HEK293 (cell line): ENCODE measurements around the gene ZNF438.
"Not testable (repeated sequence)": the region's sequence is repeated elsewhere in the genome, so short reads cannot be mapped to it uniquely, and the experiment has no call there.

Experiments
- CTCF ChIA-PET: fragments of 350-600 bp; formaldehyde crosslinking; extraction: SDS; loops from one replicate; lab custom pipeline; 2021; ENCODE audit warnings: antibody characterized with exemption; lab: Yijun Ruan, JAX
- POLR2A ChIA-PET: fragments of 300-600 bp; formaldehyde crosslinking; extraction: SDS; loops from one replicate; lab custom pipeline; 2020; ENCODE audit warnings: antibody characterized with exemption, inconsistent platforms; lab: Yijun Ruan, JAX
- H3K27ac ChIP-seq: fragments of 200-500 bp; sonication (Bioruptor generic); 2 replicates; pipeline ENCODE4 v1.5.1; 2014; ENCODE audit warnings: low read depth, low read length, control low read depth, inconsistent platforms; ENCODE audit errors: extremely low read depth
- H3K36me3 ChIP-seq, 2 experiments: fragments of 200-500 bp in 1 of 2; sonication (Bioruptor generic) in 1 of 2; 1 replicate in 1 of 2; 2 replicates in 1 of 2; pipeline ENCODE4 v1.5.1; 2014 to 2017; ENCODE audit warnings: inconsistent platforms in 2 of 2, low read length in 2 of 2; ENCODE audit not compliant: control insufficient read depth in 2 of 2, insufficient read depth in 1 of 2
- H3K4me1 ChIP-seq: fragments of 200-500 bp; sonication (Bioruptor generic); 2 replicates; pipeline ENCODE4 v1.5.1; 2014; ENCODE audit warnings: mild to moderate bottlenecking, low read length, inconsistent platforms; ENCODE audit not compliant: control insufficient read depth, insufficient read depth
- H3K4me3 ChIP-seq: 2 replicates; pipeline ENCODE4 v1.5.1; 2011; ENCODE audit warnings: low read depth, mild to moderate bottlenecking, control low read depth, low read length, moderate library complexity
- H3K9me3 ChIP-seq: fragments of 200-500 bp; sonication (Bioruptor generic); 2 replicates; pipeline ENCODE4 v1.5.1; 2014; ENCODE audit warnings: low read depth, low read length, inconsistent platforms; ENCODE audit not compliant: control insufficient read depth, insufficient read depth
- GLIS1 ChIP-seq: fragments of 450-650 bp; formaldehyde crosslinking; IDR thresholded peaks from 2 replicates; pipeline ENCODE4 v1.5.1; 2016; ENCODE audit warnings: missing biosample characterization, missing genetic modification characterization
- HOXC10 ChIP-seq: sonication (generic); formaldehyde crosslinking; IDR thresholded peaks from 2 replicates; pipeline ENCODE4 v1.8.1; 2023; ENCODE audit warnings: mild to moderate bottlenecking, missing genetic modification reagents
- HOXD13 ChIP-seq: sonication (generic); formaldehyde crosslinking; IDR thresholded peaks from 2 replicates; pipeline ENCODE4 v1.8.0; 2022; ENCODE audit warnings: missing genetic modification reagents, borderline replicate concordance
- KLF16 ChIP-seq: fragments of 450-650 bp; formaldehyde crosslinking; IDR thresholded peaks from 2 replicates; pipeline ENCODE4 v1.5.1; 2017; ENCODE audit warnings: missing biosample characterization, missing genetic modification characterization
- PBX3 ChIP-seq: sonication (generic); formaldehyde crosslinking; IDR thresholded peaks from 2 replicates; pipeline ENCODE4 v1.8.1; 2022; ENCODE audit warnings: mild to moderate bottlenecking, moderate library complexity, missing genetic modification reagents
- SP2 ChIP-seq: fragments of 450-650 bp; formaldehyde crosslinking; IDR thresholded peaks from 2 replicates; pipeline ENCODE4 v1.5.1; 2016; ENCODE audit warnings: missing biosample characterization, missing genetic modification characterization
- TCF7L2 ChIP-seq: IDR thresholded peaks from 2 replicates; pipeline ENCODE4 v1.6.1; 2011; ENCODE audit warnings: low read depth, mild to moderate bottlenecking, inconsistent platforms, low read length, moderate library complexity, borderline replicate concordance
- YY1 ChIP-seq: fragments of 450-650 bp; formaldehyde crosslinking; IDR thresholded peaks from 2 replicates; pipeline ENCODE4 v1.5.1; 2018; ENCODE audit warnings: missing biosample characterization, missing genetic modification characterization
- YY2 ChIP-seq: fragments of 450-650 bp; formaldehyde crosslinking; IDR thresholded peaks from 2 replicates; pipeline ENCODE4 v1.5.1; 2016; ENCODE audit warnings: missing biosample characterization, missing genetic modification characterization
- ZBTB1 ChIP-seq: fragments of 450-650 bp; formaldehyde crosslinking; IDR thresholded peaks from 2 replicates; pipeline ENCODE4 v1.5.1; 2016; ENCODE audit warnings: missing biosample characterization, missing genetic modification characterization
- ZNF138 ChIP-seq: fragments of 450-650 bp; formaldehyde crosslinking; IDR thresholded peaks from 2 replicates; pipeline ENCODE4 v1.5.1; 2016; ENCODE audit warnings: missing biosample characterization, missing genetic modification characterization, borderline replicate concordance
- ZNF16 ChIP-seq: fragments of 450-650 bp; formaldehyde crosslinking; IDR thresholded peaks from 2 replicates; pipeline ENCODE4 v1.5.1; 2016; ENCODE audit warnings: low read depth, missing biosample characterization, missing genetic modification characterization
- ZNF19 ChIP-seq: fragments of 450-650 bp; formaldehyde crosslinking; IDR thresholded peaks from 2 replicates; pipeline ENCODE4; 2016; ENCODE audit warnings: missing biosample characterization, missing genetic modification characterization, low read depth
- ZNF366 ChIP-seq: fragments of 450-650 bp; formaldehyde crosslinking; conservative IDR thresholded peaks from 2 replicates; pipeline ENCODE4 v1.5.1; 2016; ENCODE audit warnings: missing biosample characterization, missing genetic modification characterization
- ZNF37A ChIP-seq: fragments of 450-650 bp; IDR thresholded peaks from 2 replicates; pipeline ENCODE4 v1.5.1; 2018; ENCODE audit warnings: missing biosample characterization, missing genetic modification characterization
- ZNF529 ChIP-seq: fragments of 450-650 bp; formaldehyde crosslinking; IDR thresholded peaks from 2 replicates; pipeline ENCODE4 v1.5.1; 2017; ENCODE audit warnings: missing genetic modification characterization, missing biosample characterization; ENCODE audit not compliant: insufficient replicate concordance
- ZNF560 ChIP-seq: fragments of 450-650 bp; formaldehyde crosslinking; IDR thresholded peaks from 2 replicates; pipeline ENCODE4 v1.5.1; 2017; ENCODE audit warnings: missing biosample characterization, missing genetic modification characterization, borderline replicate concordance
- ZNF561 ChIP-seq: fragments of 450-650 bp; IDR thresholded peaks from 2 replicates; pipeline ENCODE4 v1.5.1; 2018; ENCODE audit warnings: missing biosample characterization, missing genetic modification characterization, borderline replicate concordance
- ZNF585B ChIP-seq: fragments of 450-650 bp; formaldehyde crosslinking; IDR thresholded peaks from 2 replicates; pipeline ENCODE4 v1.5.1; 2016; ENCODE audit warnings: missing biosample characterization, missing genetic modification characterization
- ZNF623 ChIP-seq: fragments of 450-650 bp; formaldehyde crosslinking; IDR thresholded peaks from 2 replicates; pipeline ENCODE4 v1.5.1; 2016; ENCODE audit warnings: missing biosample characterization, missing genetic modification characterization
- ZNF692 ChIP-seq: fragments of 450-650 bp; formaldehyde crosslinking; IDR thresholded peaks from 2 replicates; pipeline ENCODE4 v1.5.1; 2016; ENCODE audit warnings: missing biosample characterization, missing genetic modification characterization
- ZNF785 ChIP-seq: fragments of 450-650 bp; formaldehyde crosslinking; IDR thresholded peaks from 2 replicates; pipeline ENCODE4 v1.5.1; 2016; ENCODE audit warnings: missing biosample characterization, missing genetic modification characterization
- ZSCAN16 ChIP-seq: fragments of 450-650 bp; formaldehyde crosslinking; IDR thresholded peaks from 2 replicates; pipeline ENCODE4 v1.5.1; 2016; ENCODE audit warnings: missing biosample characterization, missing genetic modification characterization
- ZSCAN30 ChIP-seq: fragments of 450-650 bp; IDR thresholded peaks from 2 replicates; pipeline ENCODE4 v1.5.1; 2018; ENCODE audit warnings: missing biosample characterization, mild to moderate bottlenecking, missing genetic modification characterization, moderate library complexity

ZNF438 gene

GRCh38 chr10:30962522-30962921 lies 69.1 kb downstream of the ZNF438 start (continued):
- no peak for TF ChIP-seq ZNF138
- no peak for TF ChIP-seq ZNF585B
- no peak for TF ChIP-seq HOXC10 (CRISPR knock-in tag)

- ChIA-PET POLR2A (no interaction called here), CTCF (no interaction called here)
- H3K9me3 ChIP-seq: no peaks in the 10 kb centered on the region
- no peak overlapping the region for H3K27ac ChIP-seq
- no peaks in the 10 kb centered on the region for H3K4me1 ChIP-seq
- H3K36me3 ChIP-seq: no peaks in the 10 kb centered on the region
- H3K4me3 ChIP-seq: no peak overlapping the region
- no peak for TF ChIP-seq ZNF529
- TF ChIP-seq ZNF366: no peak
- TF ChIP-seq ZBTB1 (tag by site-specific recombination): no peak
- no peak for TF ChIP-seq ZNF692
- TF ChIP-seq, all 188 proteins: peak for 0
These were observed 71.8 kb downstream of the ZNF438 start for GRCh38 chr10:30959836-30960210.

- H3K4me1 ChIP-seq, H3K36me3 ChIP-seq, H3K9me3 ChIP-seq, CTCF ChIA-PET, H3K27ac ChIP-seq, POLR2A ChIA-PET, H3K4me3 ChIP-seq: not testable (repeated sequence)
These were observed 82.4 kb downstream of the ZNF438 start for GRCh38 chr10:30949218-30949617.

GRCh38 chr10:30944005-30944404 lies 87.7 kb downstream of the ZNF438 start:
- no peaks in the 10 kb centered on the region for H3K9me3 ChIP-seq
- ChIA-PET CTCF (no interaction called here), POLR2A (interaction anchor here (0.7 kb wide), 1 partner anchor 55 kb away, joined by 3 read pairs; no protein-coding TSS in a partner anchor)
- H3K36me3 ChIP-seq: no peaks in the 10 kb centered on the region
- TF ChIP-seq ZNF785 (tag by site-specific recombination): no peak
- H3K4me3 ChIP-seq: no peak overlapping the region
- H3K27ac ChIP-seq: no peak overlapping the region
- no peaks in the 10 kb centered on the region for H3K4me1 ChIP-seq

GRCh38 chr10:30943451-30943850 lies 88.2 kb downstream of the ZNF438 start:
- TF ChIP-seq YY1 (tag by site-specific recombination) (no peak), ZNF561 (tag by site-specific recombination) (no peak), ZNF560 (tag by site-specific recombination) (no peak), ZSCAN30 (tag by site-specific recombination) (no peak), SP2 (tag by site-specific recombination) (no peak), ZSCAN16 (tag by site-specific recombination) (no peak), KLF16 (tag by site-specific recombination) (no peak), ZNF16 (tag by site-specific recombination) (no peak), YY2 (tag by site-specific recombination) (no peak), GLIS1 (no peak), HOXD13 (no peak), TCF7L2 (no peak), ZNF19 (tag by site-specific recombination) (no peak), PBX3 (CRISPR knock-in tag) (no peak), ZNF37A (tag by site-specific recombination) (no peak), ZNF623 (tag by site-specific recombination) (no peak)
- Histone ChIP-seq H3K27ac (no peak overlapping the region), H3K9me3 (no peaks in the 10 kb centered on the region), H3K36me3 (no peaks in the 10 kb centered on the region), H3K4me1 (no peaks in the 10 kb centered on the region), H3K4me3 (no peak overlapping the region)
- ChIA-PET POLR2A (interaction anchor here (0.7 kb wide), 1 partner anchor 55 kb away, joined by 3 read pairs; no protein-coding TSS in a partner anchor), CTCF (no interaction called here)
